Measurements from ENCODE around the gene STOML1.
"Not testable (repeated sequence)": the region's sequence is repeated elsewhere in the genome, so short reads cannot be mapped to it uniquely, and the experiment has no call there.

Gene STOML1

GRCh38 chr15:73986776-73987056 lies 5.4 kb downstream of the STOML1 start:
- no peak for DNase-seq

GRCh38 chr15:73986055-73986775 lies 5.9 kb downstream of the STOML1 start:
- DNase-seq, result no peak

- DNase-seq, result no peak
Observed at GRCh38 chr15:73985101-73985873, 6.8 kb downstream of the STOML1 start.

- DNase-seq, result no peak
Observed at GRCh38 chr15:73984208-73984979, 7.7 kb downstream of the STOML1 start.

GRCh38 chr15:73983773-73984172 lies 8.3 kb downstream of the STOML1 start:
- no peak for DNase-seq

GRCh38 chr15:73983211-73983727 lies 8.8 kb downstream of the STOML1 start:
- DNase-seq, result no peak

- no peak for DNase-seq
Observed at GRCh38 chr15:73982222-73982962, 9.7 kb downstream of the STOML1 start.

GRCh38 chr15:73981761-73982221 lies 10.3 kb downstream of the STOML1 start:
- no peak for DNase-seq

- no peak for DNase-seq
Observed at GRCh38 chr15:73979636-73980035, 12.5 kb downstream of the STOML1 start.

- no peak for DNase-seq
Observed at GRCh38 chr15:73978896-73979295, 13.2 kb downstream of the STOML1 start.

GRCh38 chr15:73975440-73976125 lies 16.5 kb downstream of the STOML1 start:
- not testable (repeated sequence) for DNase-seq

GRCh38 chr15:73973683-73974200 lies 18.4 kb downstream of the STOML1 start:
- not testable (repeated sequence) for DNase-seq

GRCh38 chr15:73972984-73973682 lies 19.0 kb downstream of the STOML1 start:
- DNase-seq, result peak; percentile 19

GRCh38 chr15:73969151-73969759 lies 22.8 kb downstream of the STOML1 start:
- DNase-seq, result no peak

GRCh38 chr15:73968461-73968860 lies 23.6 kb downstream of the STOML1 start:
- no peak for DNase-seq

GRCh38 chr15:73965758-73966113 lies 26.4 kb downstream of the STOML1 start:
- DNase-seq, result no peak

- DNase-seq, result no peak
Observed at GRCh38 chr15:73965094-73965757, 26.9 kb downstream of the STOML1 start.

- DNase-seq, result no peak
Observed at GRCh38 chr15:73964736-73965093, 27.4 kb downstream of the STOML1 start.

- no peak for DNase-seq
Observed at GRCh38 chr15:73962433-73962832, 29.7 kb downstream of the STOML1 start.

- not testable (repeated sequence) for DNase-seq
Observed at GRCh38 chr15:73960472-73961070, 31.5 kb downstream of the STOML1 start.

Measured in activated gamma-delta T cell (primary cell).